ENCODE data around the gene EFHC1.

- no peak for TF ChIP-seq CTCF (IDR thresholded peaks at IDR 0.05; ENCODE audit: poor library complexity, severe bottlenecking)
- TF ChIP-seq EZH2 (IDR thresholded peaks at IDR 0.05; ENCODE audit: borderline replicate concordance, insufficient read depth, low read length, poor library complexity, severe bottlenecking), result no peak
- no peak for TF ChIP-seq TAF1 (IDR thresholded peaks at IDR 0.05; ENCODE audit: low read depth)
- TF ChIP-seq POLR2AphosphoS5 (IDR thresholded peaks at IDR 0.05), result no peak
- no peak for TF ChIP-seq EP300 (conservative IDR thresholded peaks at IDR 0.05; ENCODE audit: poor library complexity, severe bottlenecking)
- no peak for TF ChIP-seq REST (IDR thresholded peaks at IDR 0.05; ENCODE audit: borderline replicate concordance)
- TF ChIP-seq SMC3 (conservative IDR thresholded peaks at IDR 0.05; ENCODE audit: poor library complexity), result no peak
- no peak for TF ChIP-seq RAD21 (conservative IDR thresholded peaks at IDR 0.05)
- no peak for TF ChIP-seq MXI1 (conservative IDR thresholded peaks at IDR 0.05; ENCODE audit: poor library complexity, severe bottlenecking)
Measured at GRCh38 chr6:52415333-52415732, 4.8 kb upstream of the EFHC1 start.

Measured in neural cell (in vitro differentiated cells).